Nephron (organoid): ENCODE results near the gene CPN1.

Experiments
- H3K27ac Mint-ChIP-seq, 3 experiments: 2 replicates each; pipeline ENCODE4 v1.8.0; 2020; ENCODE audit warnings: mixed read lengths in 3 of 3, mild to moderate bottlenecking in 2 of 3, moderate library complexity in 1 of 3
- H3K27me3 Mint-ChIP-seq: 2 replicates; pipeline ENCODE4 v1.8.0; 2021; ENCODE audit warnings: low read depth, mild to moderate bottlenecking, moderate library complexity, mixed read lengths
- H3K36me3 Mint-ChIP-seq: 2 replicates; pipeline ENCODE4 v1.8.0; 2020; ENCODE audit warnings: low read depth, mixed read lengths
- H3K4me1 Mint-ChIP-seq: 2 replicates; pipeline ENCODE4 v1.8.0; 2020; ENCODE audit warnings: mixed read lengths
- H3K4me3 Mint-ChIP-seq, 3 experiments: 2 replicates each; pipeline ENCODE4 v1.8.0; 2020; ENCODE audit warnings: mild to moderate bottlenecking in 3 of 3, mixed read lengths in 3 of 3, moderate library complexity in 2 of 3
- H3K9me3 Mint-ChIP-seq: 2 replicates; pipeline ENCODE4 v1.8.0; 2020; ENCODE audit warnings: mixed read lengths
- TF ChIP-seq, protein P1 (sequence below), 3 experiments: fragments of 200-600 bp; sonication (generic); IDR thresholded peaks; one replicate each; pipeline ENCODE4 v1.5.0; 2021; ENCODE audit warnings: antibody characterized with exemption in 3 of 3; ENCODE audit not compliant: unreplicated experiment in 3 of 3

Gene CPN1

DNA sequence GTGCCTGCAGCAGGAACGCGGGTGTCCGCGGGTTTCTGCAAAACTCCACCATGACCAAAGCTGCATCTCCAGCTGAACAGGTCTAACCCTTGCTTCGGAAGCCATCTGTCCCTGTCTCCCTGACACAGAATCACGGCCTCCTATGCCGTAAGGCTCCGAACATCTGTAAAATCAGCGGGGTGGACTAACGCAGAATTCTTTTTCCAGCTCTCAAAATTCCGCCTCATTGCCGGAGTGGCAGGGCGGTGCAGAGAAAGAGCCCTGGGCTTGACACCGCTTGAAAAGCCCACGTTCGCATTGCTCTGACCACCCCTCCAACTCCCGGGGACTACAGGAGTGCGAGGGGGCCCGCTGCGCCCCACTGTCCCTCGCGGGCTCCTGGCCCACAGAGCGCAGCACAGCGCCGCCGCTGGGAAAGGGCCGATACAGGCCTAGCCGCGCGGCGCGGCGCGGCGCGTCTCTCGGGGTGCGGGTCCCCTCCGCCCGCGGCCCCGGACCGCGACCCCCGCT, 72.3 kb downstream of the CPN1 start:
- Mint-ChIP-seq H3K4me3 (peak overlapping the region; percentile 89 to 93 (median 91)), H3K4me1 (peaks cover 56% of the 10 kb centered on the region), H3K9me3 (no peaks in the 10 kb centered on the region), H3K36me3 (no peaks in the 10 kb centered on the region), H3K27me3 (peaks cover 3% of the 10 kb centered on the region), H3K27ac (peak overlapping the region; percentile 60 to 72 (median 62))
- TF ChIP-seq, protein P1, sequence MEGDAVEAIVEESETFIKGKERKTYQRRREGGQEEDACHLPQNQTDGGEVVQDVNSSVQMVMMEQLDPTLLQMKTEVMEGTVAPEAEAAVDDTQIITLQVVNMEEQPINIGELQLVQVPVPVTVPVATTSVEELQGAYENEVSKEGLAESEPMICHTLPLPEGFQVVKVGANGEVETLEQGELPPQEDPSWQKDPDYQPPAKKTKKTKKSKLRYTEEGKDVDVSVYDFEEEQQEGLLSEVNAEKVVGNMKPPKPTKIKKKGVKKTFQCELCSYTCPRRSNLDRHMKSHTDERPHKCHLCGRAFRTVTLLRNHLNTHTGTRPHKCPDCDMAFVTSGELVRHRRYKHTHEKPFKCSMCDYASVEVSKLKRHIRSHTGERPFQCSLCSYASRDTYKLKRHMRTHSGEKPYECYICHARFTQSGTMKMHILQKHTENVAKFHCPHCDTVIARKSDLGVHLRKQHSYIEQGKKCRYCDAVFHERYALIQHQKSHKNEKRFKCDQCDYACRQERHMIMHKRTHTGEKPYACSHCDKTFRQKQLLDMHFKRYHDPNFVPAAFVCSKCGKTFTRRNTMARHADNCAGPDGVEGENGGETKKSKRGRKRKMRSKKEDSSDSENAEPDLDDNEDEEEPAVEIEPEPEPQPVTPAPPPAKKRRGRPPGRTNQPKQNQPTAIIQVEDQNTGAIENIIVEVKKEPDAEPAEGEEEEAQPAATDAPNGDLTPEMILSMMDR (IDR thresholded peaks at IDR 0.05; ENCODE audit: unreplicated experiment in 3 of 3), result no peak

DNA sequence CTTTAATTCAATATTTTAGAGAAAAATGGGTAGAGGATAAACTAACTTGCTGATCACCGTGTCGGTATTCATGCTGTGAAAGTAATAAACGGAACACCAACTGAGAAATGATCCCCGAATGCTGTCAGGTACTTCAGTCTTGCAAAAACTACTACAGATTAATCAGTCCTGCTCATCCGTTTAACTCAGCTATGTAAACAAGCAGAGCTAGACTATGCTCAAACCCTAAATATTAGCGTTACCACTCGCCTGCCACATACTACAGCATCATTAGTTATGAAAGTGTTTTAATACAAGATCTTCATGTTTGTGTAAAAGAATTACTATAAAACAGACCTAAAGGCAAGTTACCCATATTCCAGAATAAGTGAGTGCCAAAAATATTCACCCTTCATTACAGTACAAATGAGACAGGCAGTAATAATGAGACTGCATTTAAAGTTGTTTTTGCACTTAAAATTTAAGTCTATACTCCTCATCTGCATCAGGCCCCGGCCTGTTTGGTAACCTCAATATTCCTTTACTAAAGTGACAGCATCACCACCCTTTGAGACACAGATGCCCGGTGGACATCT, 72.9 kb downstream of the CPN1 start:
- Mint-ChIP-seq H3K9me3 (no peaks in the 10 kb centered on the region), H3K27ac (peak overlapping the region; percentile 60 to 72 (median 62)), H3K4me1 (peaks cover 58% of the 10 kb centered on the region), H3K36me3 (no peaks in the 10 kb centered on the region), H3K27me3 (peaks cover 3% of the 10 kb centered on the region), H3K4me3 (peak overlapping the region; percentile 89 to 93 (median 91))
- TF ChIP-seq, protein P1 (IDR thresholded peaks at IDR 0.05; ENCODE audit: unreplicated experiment in 3 of 3), result no peak

DNA sequence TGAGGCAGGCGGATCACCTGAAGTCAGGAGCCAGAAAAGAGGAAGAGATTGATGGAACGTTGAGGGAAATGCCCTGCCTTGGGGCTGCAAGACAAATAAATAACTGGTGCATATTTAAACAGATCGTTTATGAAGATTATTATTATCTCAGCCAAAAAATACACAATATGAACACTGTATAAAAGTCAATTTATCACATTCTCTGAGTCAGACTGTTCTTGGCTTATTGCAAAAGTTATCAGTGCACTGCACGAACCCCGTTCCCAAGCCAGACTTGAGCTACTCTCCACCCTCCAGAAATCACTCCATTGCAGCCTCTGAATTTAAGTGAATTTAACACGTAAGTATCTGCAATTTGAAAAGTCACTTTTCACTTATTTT, 73.5 kb downstream of the CPN1 start:
- peaks cover 58% of the 10 kb centered on the region for H3K4me1 Mint-ChIP-seq
- peak overlapping the region; percentile 89 to 93 (median 91) for H3K4me3 Mint-ChIP-seq
- TF ChIP-seq, protein P1 (IDR thresholded peaks at IDR 0.05; ENCODE audit: unreplicated experiment in 3 of 3), result no peak
- H3K36me3 Mint-ChIP-seq, result no peaks in the 10 kb centered on the region
- peak overlapping the region; percentile 60 to 72 (median 69) for H3K27ac Mint-ChIP-seq
- no peaks in the 10 kb centered on the region for H3K9me3 Mint-ChIP-seq
- H3K27me3 Mint-ChIP-seq, result peaks cover 3% of the 10 kb centered on the region

DNA sequence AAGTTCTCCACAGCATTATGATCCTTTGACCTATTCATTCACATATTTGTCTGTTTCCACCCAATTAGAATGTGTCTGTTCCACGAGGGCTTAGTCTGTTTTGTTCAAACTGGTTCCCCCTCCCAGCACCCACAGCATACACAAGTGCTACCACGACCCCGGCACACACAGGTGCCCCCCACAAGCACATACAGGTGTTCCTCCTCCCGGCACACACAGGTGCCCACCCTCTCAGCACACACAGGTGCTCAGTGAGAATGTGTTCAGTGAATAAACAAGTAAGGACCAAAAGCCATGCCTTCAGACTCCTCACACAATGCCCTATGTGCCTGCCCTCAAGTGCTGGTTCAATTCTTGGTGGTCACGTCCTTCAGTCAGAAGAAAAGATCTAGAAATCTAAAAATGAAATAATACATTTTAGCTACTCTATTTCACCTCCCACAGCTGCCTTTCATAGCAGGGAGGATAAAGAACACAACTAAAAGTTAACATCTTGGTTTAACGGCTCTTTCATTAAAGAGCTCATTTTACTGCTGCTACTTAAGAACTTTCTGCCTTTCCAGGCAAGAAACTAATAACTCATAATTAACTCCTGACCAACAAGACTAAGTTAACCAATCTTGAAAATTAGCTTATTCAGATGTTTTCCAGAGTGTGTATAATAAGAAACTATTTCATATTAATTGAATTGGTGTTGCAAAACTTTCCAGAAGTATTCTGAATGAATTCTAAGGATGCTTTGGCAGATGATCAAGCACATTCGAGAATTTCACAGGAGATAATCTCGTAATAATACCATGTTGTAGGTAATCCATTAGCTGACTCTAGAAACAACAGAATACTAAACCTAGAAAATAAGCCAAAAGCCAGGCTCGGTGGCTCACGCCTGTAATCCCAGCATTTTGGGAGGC, 74.2 kb downstream of the CPN1 start:
- Mint-ChIP-seq H3K4me1 (peaks cover 58% of the 10 kb centered on the region), H3K9me3 (no peaks in the 10 kb centered on the region), H3K27ac (peak overlapping the region; percentile 60 to 72 (median 69)), H3K27me3 (peaks cover 3% of the 10 kb centered on the region), H3K4me3 (peak overlapping the region; percentile 89 to 93 (median 91)), H3K36me3 (peaks cover 4% of the 10 kb centered on the region)
- TF ChIP-seq, protein P1 (IDR thresholded peaks at IDR 0.05; ENCODE audit: unreplicated experiment in 3 of 3), result no peak

DNA sequence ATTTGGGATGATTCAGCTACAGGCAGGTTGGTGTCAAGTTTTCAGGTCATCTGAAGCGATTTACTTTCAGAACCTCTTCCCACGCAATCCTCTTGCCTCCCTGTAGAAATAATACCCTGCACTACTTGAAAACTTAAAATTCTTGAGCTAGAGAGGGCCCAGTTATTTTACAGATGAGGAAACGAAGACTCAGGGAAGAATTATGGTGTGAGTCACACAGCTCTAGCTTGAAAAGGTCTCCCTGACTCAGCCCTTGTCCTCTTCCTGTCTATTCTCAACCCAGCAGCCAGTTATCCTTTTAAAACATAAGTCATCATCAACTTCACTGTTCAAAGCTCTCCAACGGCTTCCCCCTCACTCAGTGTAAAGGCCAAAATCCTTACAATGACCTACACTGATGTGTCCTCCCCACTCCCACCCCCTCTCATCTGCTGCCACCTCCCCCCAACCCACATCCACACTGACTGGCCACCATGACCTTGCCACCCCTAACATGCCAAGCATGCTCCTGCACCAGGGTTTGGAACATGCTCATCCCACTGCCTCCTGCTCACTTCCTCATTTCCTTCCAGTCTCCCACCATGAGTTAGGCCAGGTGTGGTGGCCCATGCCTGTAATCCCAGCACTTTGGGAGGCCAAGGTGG, 75.3 kb downstream of the CPN1 start:
- peaks cover 6% of the 10 kb centered on the region for H3K36me3 Mint-ChIP-seq
- H3K4me3 Mint-ChIP-seq, result peak overlapping the region; percentile 16 to 66 (median 63)
- H3K27me3 Mint-ChIP-seq, result no peaks in the 10 kb centered on the region
- peaks cover 64% of the 10 kb centered on the region for H3K4me1 Mint-ChIP-seq
- H3K9me3 Mint-ChIP-seq, result no peaks in the 10 kb centered on the region
- TF ChIP-seq, protein P1 (IDR thresholded peaks at IDR 0.05; ENCODE audit: unreplicated experiment in 3 of 3), result no peak
- peak overlapping the region; percentile 60 to 69 (median 62) for H3K27ac Mint-ChIP-seq
